Naive thymus-derived CD4-positive, alpha-beta T cell (primary cell): Measurements from ENCODE around the gene MCC. TPM values are rescaled to one million over a fixed set of nuclear protein-coding genes. Genes with fewer than 3 reads are reported as not detected.

Experiments
- ATAC-seq: fragments of 150-1000 bp; cut with Tn5 transposase; 2 replicates; pipeline ENCODE4 v1.10.0; 2021; ENCODE audit warnings: mild to moderate bottlenecking, moderate library complexity
- CTCF ChIA-PET: fragments of 350-600 bp; sonication (Branson Sonifier 250); formaldehyde crosslinking; loops from one replicate; lab custom pipeline; 2021; ENCODE audit warnings: antibody characterized with exemption; lab: Charles Lee
- POLR2A ChIA-PET: fragments of 350-600 bp; sonication (Branson Sonifier 250); formaldehyde crosslinking; loops from one replicate; lab custom pipeline; 2021; ENCODE audit warnings: antibody characterized with exemption, inconsistent platforms; lab: Charles Lee
- DNase-seq, 9 donors: peaks; one replicate each; pipeline versions ENCODE4 v3.0.0 to v3.0.0-alpha.2; 2020 to 2022; ENCODE audit warnings: mixed read lengths in 1 of 9
- H3K27ac ChIP-seq: one replicate; pipeline ENCODE4 v1.7.0; 2013; ENCODE audit warnings: mild to moderate bottlenecking, low read depth, low read length, moderate library complexity
- H3K27me3 ChIP-seq, 2 donors: one replicate each; pipeline ENCODE4 v1.7.0; 2013; ENCODE audit warnings: low read length in 2 of 2, mild to moderate bottlenecking in 2 of 2, moderate library complexity in 2 of 2; ENCODE audit not compliant: control insufficient read depth in 2 of 2, insufficient read depth in 2 of 2
- H3K36me3 ChIP-seq, 3 experiments: 1 replicate in 2 of 3; 2 replicates in 1 of 3; pipeline ENCODE4 v1.7.0; 2013; ENCODE audit warnings: low read length in 3 of 3, mild to moderate bottlenecking in 3 of 3, moderate library complexity in 1 of 3; ENCODE audit not compliant: insufficient read depth in 3 of 3, control insufficient read depth in 2 of 3
- H3K4me1 ChIP-seq, 2 donors: one replicate each; pipeline ENCODE4 v1.7.0; 2013; ENCODE audit warnings: low read length in 2 of 2, mild to moderate bottlenecking in 2 of 2, moderate library complexity in 1 of 2; ENCODE audit not compliant: control insufficient read depth in 2 of 2, insufficient read depth in 2 of 2
- H3K4me3 ChIP-seq: 2 replicates; pipeline ENCODE4 v1.7.0; 2013; ENCODE audit warnings: mild to moderate bottlenecking, low read length
- H3K9me3 ChIP-seq, 3 experiments: 1 replicate in 2 of 3; 2 replicates in 1 of 3; pipeline ENCODE4 v1.7.0; 2013; ENCODE audit warnings: low read length in 3 of 3; ENCODE audit not compliant: control insufficient read depth in 2 of 3
- H3K27ac Mint-ChIP-seq, 9 donors: one replicate each; pipeline ENCODE4 v1.8.0; 2020 to 2022; ENCODE audit warnings: mixed read lengths in 9 of 9, mild to moderate bottlenecking in 8 of 9, moderate library complexity in 5 of 9, inconsistent platforms in 2 of 9
- H3K27me3 Mint-ChIP-seq, 5 donors: one replicate each; pipeline ENCODE4 v1.8.0; 2021 to 2022; ENCODE audit warnings: mixed read lengths in 5 of 5, mild to moderate bottlenecking in 1 of 5
- H3K36me3 Mint-ChIP-seq, 5 donors: one replicate each; pipeline ENCODE4 v1.8.0; 2020 to 2022; ENCODE audit warnings: mixed read lengths in 5 of 5, mild to moderate bottlenecking in 3 of 5, inconsistent platforms in 1 of 5
- H3K4me1 Mint-ChIP-seq, 7 donors: one replicate each; pipeline ENCODE4 v1.8.0; 2020 to 2022; ENCODE audit warnings: mixed read lengths in 7 of 7, mild to moderate bottlenecking in 3 of 7, inconsistent platforms in 1 of 7
- H3K4me3 Mint-ChIP-seq, 10 donors: one replicate each; pipeline ENCODE4 v1.8.0; 2020 to 2022; ENCODE audit warnings: mild to moderate bottlenecking in 10 of 10, mixed read lengths in 10 of 10, moderate library complexity in 6 of 10, inconsistent platforms in 2 of 10
- H3K9me3 Mint-ChIP-seq, 11 donors: one replicate each; pipeline ENCODE4 v1.8.0; 2020 to 2022; ENCODE audit warnings: mixed read lengths in 11 of 11, mild to moderate bottlenecking in 4 of 11, inconsistent platforms in 1 of 11, moderate library complexity in 1 of 11
- intact Hi-C, 2 donors: fragments of 100-400 bp; cut with micrococcal nuclease; formaldehyde crosslinking; loops; one replicate each; pipeline ENCODE4 v1.15.1; 2023
- polyA plus RNA-seq, 2 donors: library from polyadenylated mRNA; unstranded; fragments of 300-500 nt; fragmentation: Illumina TruSeq; gene quantifications; one replicate each; pipeline ENCODE4 v1.2.3, GENCODE V29; 2021
- total RNA-seq, 6 experiments: library from RNA in 5 of 6; stranded (reverse) in 5 of 6; gene quantifications; 1 replicate in 5 of 6; 2 replicates in 1 of 6; pipeline ENCODE4 v1.2.3 and lab custom pipeline; 2021 to 2026

MCC gene
- total and polyA plus RNA-seq, 7 experiments from 2014 or later: 0.56 to 3.0 (median 0.89) TPM

- ChIA-PET CTCF (no interaction called here), POLR2A (no interaction called here)
- intact Hi-C loops: no loop called here
- Histone ChIP-seq H3K27ac (no peak overlapping the region), H3K27me3 (no peaks in the 10 kb centered on the region), H3K9me3 (no peaks in the 10 kb centered on the region), H3K36me3 (no peaks in the 10 kb centered on the region), H3K4me1 (peaks cover 0 to 4% of the 10 kb centered on the region in 2 donors), H3K4me3 (no peak overlapping the region)
- peak overlapping the region in 5 of 10 donors; percentile 7 to 72 (median 46) for H3K4me3 Mint-ChIP-seq
- peak overlapping the region in 5 of 9 donors; percentile 3 to 72 (median 52) for H3K27ac Mint-ChIP-seq
- no peak for DNase-seq
- H3K36me3 Mint-ChIP-seq: peaks cover 0 to 4% (median 0%) of the 10 kb centered on the region in 5 donors
- ATAC-seq: no peak
- no peaks in the 10 kb centered on the region for H3K9me3 Mint-ChIP-seq
- no peaks in the 10 kb centered on the region for H3K27me3 Mint-ChIP-seq
- peaks cover 12 to 64% (median 39%) of the 10 kb centered on the region in 7 donors for H3K4me1 Mint-ChIP-seq
Observed at GRCh38 chr5:113059232-113060040, 428.8 kb downstream of the MCC start.

- ATAC-seq: no peak
- H3K9me3 Mint-ChIP-seq: no peaks in the 10 kb centered on the region
- ChIA-PET CTCF (no interaction called here), POLR2A (no interaction called here)
- H3K27ac Mint-ChIP-seq: peak overlapping the region in 4 of 9 donors; percentile 3 to 72 (median 46)
- H3K4me3 Mint-ChIP-seq: peak overlapping the region in 5 of 10 donors; percentile 7 to 72 (median 42)
- intact Hi-C loops: no loop called here
- no peaks in the 10 kb centered on the region for H3K27me3 Mint-ChIP-seq
- no peaks in the 10 kb centered on the region for H3K9me3 ChIP-seq
- no peaks in the 10 kb centered on the region for H3K36me3 ChIP-seq
- no peak overlapping the region for H3K4me3 ChIP-seq
- no peak overlapping the region for H3K27ac ChIP-seq
- peaks cover 0 to 4% of the 10 kb centered on the region in 2 donors for H3K4me1 ChIP-seq
- peaks cover 0 to 4% (median 0%) of the 10 kb centered on the region in 5 donors for H3K36me3 Mint-ChIP-seq
- DNase-seq: no peak
- no peaks in the 10 kb centered on the region for H3K27me3 ChIP-seq
- H3K4me1 Mint-ChIP-seq: peaks cover 12 to 58% (median 39%) of the 10 kb centered on the region in 7 donors
Observed at GRCh38 chr5:113058706-113059226, 429.5 kb downstream of the MCC start.

- peaks cover 12 to 53% (median 34%) of the 10 kb centered on the region in 7 donors for H3K4me1 Mint-ChIP-seq
- Histone ChIP-seq H3K27me3 (no peaks in the 10 kb centered on the region), H3K27ac (no peak overlapping the region), H3K4me3 (no peak overlapping the region), H3K4me1 (peaks cover 0 to 4% of the 10 kb centered on the region in 2 donors), H3K36me3 (no peaks in the 10 kb centered on the region), H3K9me3 (no peaks in the 10 kb centered on the region)
- intact Hi-C loops: no loop called here
- DNase-seq: no peak
- peaks cover 0 to 2% (median 0%) of the 10 kb centered on the region in 5 donors for H3K36me3 Mint-ChIP-seq
- peak overlapping the region in 1 of 9 donors; percentile 33 for H3K27ac Mint-ChIP-seq
- no peaks in the 10 kb centered on the region for H3K27me3 Mint-ChIP-seq
- no peak for ATAC-seq
- CTCF ChIA-PET: no interaction called here
- H3K9me3 Mint-ChIP-seq: no peaks in the 10 kb centered on the region
- POLR2A ChIA-PET: no interaction called here
- H3K4me3 Mint-ChIP-seq: no peak overlapping the region
Observed at GRCh38 chr5:113058269-113058668, 430.0 kb downstream of the MCC start.

- H3K4me1 ChIP-seq: peaks cover 0 to 1% of the 10 kb centered on the region in 2 donors
- peaks cover 0 to 3% (median 0%) of the 10 kb centered on the region in 5 donors for H3K36me3 Mint-ChIP-seq
- DNase-seq (peak in 1 of 9 donors; percentile 16), ATAC-seq (no peak)
- H3K36me3 ChIP-seq: no peaks in the 10 kb centered on the region
- peak overlapping the region in 1 of 9 donors; percentile 40 for H3K27ac Mint-ChIP-seq
- no peak overlapping the region for H3K4me3 Mint-ChIP-seq
- H3K4me3 ChIP-seq: no peak overlapping the region
- H3K9me3 Mint-ChIP-seq: no peaks in the 10 kb centered on the region
- H3K9me3 ChIP-seq: no peaks in the 10 kb centered on the region
- H3K27me3 ChIP-seq: no peaks in the 10 kb centered on the region
- intact Hi-C loops: no loop called here
- ChIA-PET POLR2A (no interaction called here), CTCF (no interaction called here)
- H3K27ac ChIP-seq: no peak overlapping the region
- H3K4me1 Mint-ChIP-seq: peaks cover 11 to 46% (median 27%) of the 10 kb centered on the region in 7 donors
- no peaks in the 10 kb centered on the region for H3K27me3 Mint-ChIP-seq
Observed at GRCh38 chr5:113057557-113057984, 430.7 kb downstream of the MCC start.

GRCh38 chr5:113056988-113057387 is 431.3 kb downstream of the MCC start:
- H3K27me3 Mint-ChIP-seq: no peaks in the 10 kb centered on the region
- Histone ChIP-seq H3K4me3 (no peak overlapping the region), H3K36me3 (no peaks in the 10 kb centered on the region), H3K9me3 (no peaks in the 10 kb centered on the region), H3K27ac (no peak overlapping the region), H3K4me1 (no peaks in the 10 kb centered on the region), H3K27me3 (no peaks in the 10 kb centered on the region)
- no peak overlapping the region for H3K4me3 Mint-ChIP-seq
- ChIA-PET CTCF (no interaction called here), POLR2A (no interaction called here)
- peaks cover 6 to 41% (median 21%) of the 10 kb centered on the region in 7 donors for H3K4me1 Mint-ChIP-seq
- no peak for ATAC-seq
- no peaks in the 10 kb centered on the region for H3K9me3 Mint-ChIP-seq
- intact Hi-C loops: no loop called here
- peaks cover 0 to 4% (median 0%) of the 10 kb centered on the region in 5 donors for H3K36me3 Mint-ChIP-seq
- peak in 1 of 9 donors; percentile 8 for DNase-seq
- H3K27ac Mint-ChIP-seq: no peak overlapping the region

GRCh38 chr5:113054899-113055298 is 433.4 kb downstream of the MCC start:
- ChIA-PET CTCF (interaction anchor here (0.7 kb wide), 1 partner anchor 58 kb away, joined by 3 read pairs; no protein-coding TSS in a partner anchor), POLR2A (no interaction called here)
- H3K27ac ChIP-seq: no peak overlapping the region
- H3K27me3 ChIP-seq: no peaks in the 10 kb centered on the region
- no peak overlapping the region for H3K27ac Mint-ChIP-seq
- DNase-seq (no peak), ATAC-seq (no peak)
- H3K4me3 Mint-ChIP-seq: no peak overlapping the region
- peaks cover 0 to 5% (median 4%) of the 10 kb centered on the region in 5 donors for H3K36me3 Mint-ChIP-seq
- H3K36me3 ChIP-seq: no peaks in the 10 kb centered on the region
- no peak overlapping the region for H3K4me3 ChIP-seq
- peaks cover 6 to 30% (median 22%) of the 10 kb centered on the region in 7 donors for H3K4me1 Mint-ChIP-seq
- no peaks in the 10 kb centered on the region for H3K27me3 Mint-ChIP-seq
- H3K4me1 ChIP-seq: no peaks in the 10 kb centered on the region
- H3K9me3 ChIP-seq: no peaks in the 10 kb centered on the region
- intact Hi-C loops: no loop called here
- H3K9me3 Mint-ChIP-seq: no peaks in the 10 kb centered on the region
